Neural crest cell (in vitro differentiated cells): ENCODE results near the gene INSC. TPM values are rescaled to one million over a fixed set of nuclear protein-coding genes. Genes with fewer than 3 reads are reported as not detected.

Experiments used
- DNase-seq: peaks from one replicate; pipeline ENCODE4 v3.0.0; 2021; ENCODE audit warnings: low read depth, mixed read lengths, low spot score
- H3K27ac Mint-ChIP-seq: one replicate; pipeline ENCODE4 v1.8.0; 2021; ENCODE audit warnings: mild to moderate bottlenecking, mixed read lengths; ENCODE audit not compliant: unreplicated experiment
- H3K27me3 Mint-ChIP-seq: 2 replicates; pipeline ENCODE4 v1.8.0; 2021; ENCODE audit warnings: low read depth, mild to moderate bottlenecking, mixed read lengths
- H3K36me3 Mint-ChIP-seq: 2 replicates; pipeline ENCODE4 v1.8.0; 2021; ENCODE audit warnings: low read depth, mild to moderate bottlenecking, mixed read lengths
- H3K4me1 Mint-ChIP-seq: 2 replicates; pipeline ENCODE4 v1.8.0; 2021; ENCODE audit warnings: mixed read lengths
- H3K4me3 Mint-ChIP-seq: one replicate; pipeline ENCODE4 v1.8.0; 2021; ENCODE audit warnings: mild to moderate bottlenecking, mixed read lengths
- H3K9me3 Mint-ChIP-seq: 2 replicates; pipeline ENCODE4 v1.8.0; 2021; ENCODE audit warnings: mixed read lengths
- total RNA-seq: library from RNA; stranded (reverse); gene quantifications from 2 replicates; pipeline ENCODE4 v1.2.1, GENCODE V29; 2021
- TF ChIP-seq, protein P1 (sequence below): fragments of 200-600 bp; sonication (generic); conservative IDR thresholded peaks from 2 replicates; pipeline ENCODE4 v1.5.0; 2021; ENCODE audit warnings: antibody characterized with exemption, mild to moderate bottlenecking

The INSC gene
- total RNA-seq, 1 donor from 2014 or later = 2.6 TPM

- H3K4me3 Mint-ChIP-seq = no peak overlapping the region
- H3K4me1 Mint-ChIP-seq = no peaks in the 10 kb centered on the region
- H3K27me3 Mint-ChIP-seq = no peaks in the 10 kb centered on the region
- no peaks in the 10 kb centered on the region for H3K36me3 Mint-ChIP-seq
- DNase-seq = no peak
- H3K9me3 Mint-ChIP-seq = no peaks in the 10 kb centered on the region
- H3K27ac Mint-ChIP-seq = no peak overlapping the region
- TF ChIP-seq, protein P1, sequence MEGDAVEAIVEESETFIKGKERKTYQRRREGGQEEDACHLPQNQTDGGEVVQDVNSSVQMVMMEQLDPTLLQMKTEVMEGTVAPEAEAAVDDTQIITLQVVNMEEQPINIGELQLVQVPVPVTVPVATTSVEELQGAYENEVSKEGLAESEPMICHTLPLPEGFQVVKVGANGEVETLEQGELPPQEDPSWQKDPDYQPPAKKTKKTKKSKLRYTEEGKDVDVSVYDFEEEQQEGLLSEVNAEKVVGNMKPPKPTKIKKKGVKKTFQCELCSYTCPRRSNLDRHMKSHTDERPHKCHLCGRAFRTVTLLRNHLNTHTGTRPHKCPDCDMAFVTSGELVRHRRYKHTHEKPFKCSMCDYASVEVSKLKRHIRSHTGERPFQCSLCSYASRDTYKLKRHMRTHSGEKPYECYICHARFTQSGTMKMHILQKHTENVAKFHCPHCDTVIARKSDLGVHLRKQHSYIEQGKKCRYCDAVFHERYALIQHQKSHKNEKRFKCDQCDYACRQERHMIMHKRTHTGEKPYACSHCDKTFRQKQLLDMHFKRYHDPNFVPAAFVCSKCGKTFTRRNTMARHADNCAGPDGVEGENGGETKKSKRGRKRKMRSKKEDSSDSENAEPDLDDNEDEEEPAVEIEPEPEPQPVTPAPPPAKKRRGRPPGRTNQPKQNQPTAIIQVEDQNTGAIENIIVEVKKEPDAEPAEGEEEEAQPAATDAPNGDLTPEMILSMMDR = no peak
Measured at GRCh38 chr11:15185021-15185420, 70.3 kb downstream of the INSC start.

DNA sequence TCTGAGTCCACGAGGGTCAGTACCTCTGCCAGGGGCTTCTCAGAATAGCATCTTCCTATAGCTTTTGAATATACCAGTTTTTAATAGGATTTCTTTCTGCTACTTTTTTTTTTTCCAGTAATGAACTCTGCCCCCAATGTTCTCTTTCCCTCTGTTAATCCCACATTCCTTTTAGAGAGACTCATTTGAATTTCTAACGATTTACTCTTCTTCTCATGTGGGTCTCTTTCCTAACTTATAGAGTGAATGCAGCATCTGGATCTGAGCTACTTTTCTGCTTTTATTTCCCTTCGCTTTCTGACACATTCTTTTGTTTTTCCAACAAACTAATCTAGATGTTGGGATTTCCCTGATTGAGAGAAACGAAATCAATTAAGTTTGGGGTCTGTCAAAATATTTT, 71.4 kb downstream of the INSC start:
- H3K27me3 Mint-ChIP-seq = no peaks in the 10 kb centered on the region
- TF ChIP-seq, protein P1 = no peak
- H3K36me3 Mint-ChIP-seq = no peaks in the 10 kb centered on the region
- H3K9me3 Mint-ChIP-seq = no peaks in the 10 kb centered on the region
- DNase-seq = no peak
- H3K4me3 Mint-ChIP-seq = no peak overlapping the region
- H3K4me1 Mint-ChIP-seq = no peaks in the 10 kb centered on the region
- H3K27ac Mint-ChIP-seq = no peak overlapping the region

DNA sequence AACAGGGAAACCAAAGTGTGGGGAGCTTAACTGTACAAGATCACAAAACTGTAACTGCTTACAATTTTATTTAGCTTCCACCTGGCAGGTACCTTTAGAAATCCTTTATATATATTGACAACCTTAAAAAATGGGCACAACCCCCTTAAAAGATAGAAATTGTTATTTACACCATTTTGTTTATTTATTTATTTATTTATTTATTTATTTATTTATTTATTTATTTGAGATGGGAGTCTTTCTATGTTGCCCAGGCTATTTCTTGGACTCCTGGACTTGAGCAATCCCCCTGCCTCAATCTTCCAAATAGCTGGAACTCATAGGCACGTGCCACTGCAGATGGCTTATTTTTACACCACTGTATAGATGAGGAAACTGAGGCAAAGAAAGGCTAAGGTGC, 74.5 kb downstream of the INSC start:
- Mint-ChIP-seq H3K36me3 (no peaks in the 10 kb centered on the region), H3K9me3 (no peaks in the 10 kb centered on the region), H3K4me1 (no peaks in the 10 kb centered on the region), H3K27ac (no peak overlapping the region), H3K27me3 (no peaks in the 10 kb centered on the region), H3K4me3 (no peak overlapping the region)
- TF ChIP-seq, protein P1 = no peak
- no peak for DNase-seq

GRCh38 chr11:15189641-15190365, 75.1 kb downstream of the INSC start:
- H3K27ac Mint-ChIP-seq = no peak overlapping the region
- H3K9me3 Mint-ChIP-seq = no peaks in the 10 kb centered on the region

DNA sequence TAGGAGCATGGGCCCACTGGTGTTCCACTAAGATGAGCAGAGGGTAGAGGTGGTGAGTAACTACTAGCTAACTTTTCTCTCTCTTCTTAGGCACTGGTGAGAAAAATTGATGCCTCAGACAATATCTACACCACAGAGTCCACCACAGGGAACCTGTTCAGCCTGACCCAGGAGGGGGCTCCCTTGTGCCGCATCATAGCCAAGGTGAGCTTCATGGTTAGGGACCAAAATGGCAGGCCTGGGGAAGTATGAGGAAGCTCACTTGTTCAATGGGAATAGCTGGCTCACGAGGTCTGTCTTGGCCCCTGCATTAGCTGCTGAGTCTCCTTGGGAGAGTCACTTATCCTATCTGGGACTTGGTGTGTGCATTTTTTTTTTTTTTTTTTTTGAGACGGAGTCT, 75.9 kb downstream of the INSC start:
- no peak for DNase-seq
- no peaks in the 10 kb centered on the region for H3K9me3 Mint-ChIP-seq
- no peaks in the 10 kb centered on the region for H3K4me1 Mint-ChIP-seq

More at GRCh38 chr11:15189641-15190365, 75.1 kb downstream of the INSC start:
- Mint-ChIP-seq H3K27me3 (no peaks in the 10 kb centered on the region), H3K36me3 (no peaks in the 10 kb centered on the region), H3K4me3 (no peak overlapping the region), H3K4me1 (no peaks in the 10 kb centered on the region)
- TF ChIP-seq, protein P1 = no peak
- DNase-seq = no peak

More for the DNA sequence above, 75.9 kb downstream of the INSC start:
- no peak overlapping the region for H3K4me3 Mint-ChIP-seq
- H3K36me3 Mint-ChIP-seq = no peaks in the 10 kb centered on the region
- no peak overlapping the region for H3K27ac Mint-ChIP-seq
- TF ChIP-seq, protein P1 = no peak
- no peaks in the 10 kb centered on the region for H3K27me3 Mint-ChIP-seq
